SK-N-DZ (cell line): ENCODE measurements around the gene MRPL28. TPM values are rescaled to one million over a fixed set of nuclear protein-coding genes. Genes with fewer than 3 reads are reported as not detected.
"Not testable (repeated sequence)": the region's sequence is repeated elsewhere in the genome, so short reads cannot be mapped to it uniquely, and the experiment has no call there.

Source experiments
- DNase-seq: peaks from one replicate; pipeline ENCODE4 v3.0.0-alpha.2; 2015; ENCODE audit warnings: low spot score
- polyA plus RNA-seq, 2 experiments: library from polyadenylated mRNA; depleted of rRNA; stranded (reverse); fragments of >200 nt; gene quantifications; 2 replicates each; pipeline ENCODE4 v1.2.3, GENCODE V29; 2014

The MRPL28 gene
- polyA plus RNA-seq (2014; cell fraction: cytosol; rRNA removed), result 163 TPM in 2 replicates
- 79.4 and 130 TPM in 2 replicates for polyA plus RNA-seq (2014; cell fraction: nucleus; rRNA removed)

- DNase-seq, result peak; percentile 93
Measured at GRCh38 chr16:370443-370842, at the start of gene MRPL28. MRPL28 (minus strand) TSS chr16:370538; CDS start chr16:370218, 320 bp downstream.

- DNase-seq, result not testable (repeated sequence)
Measured at GRCh38 chr16:415170-415498, 44.8 kb upstream of the MRPL28 start.

DNA sequence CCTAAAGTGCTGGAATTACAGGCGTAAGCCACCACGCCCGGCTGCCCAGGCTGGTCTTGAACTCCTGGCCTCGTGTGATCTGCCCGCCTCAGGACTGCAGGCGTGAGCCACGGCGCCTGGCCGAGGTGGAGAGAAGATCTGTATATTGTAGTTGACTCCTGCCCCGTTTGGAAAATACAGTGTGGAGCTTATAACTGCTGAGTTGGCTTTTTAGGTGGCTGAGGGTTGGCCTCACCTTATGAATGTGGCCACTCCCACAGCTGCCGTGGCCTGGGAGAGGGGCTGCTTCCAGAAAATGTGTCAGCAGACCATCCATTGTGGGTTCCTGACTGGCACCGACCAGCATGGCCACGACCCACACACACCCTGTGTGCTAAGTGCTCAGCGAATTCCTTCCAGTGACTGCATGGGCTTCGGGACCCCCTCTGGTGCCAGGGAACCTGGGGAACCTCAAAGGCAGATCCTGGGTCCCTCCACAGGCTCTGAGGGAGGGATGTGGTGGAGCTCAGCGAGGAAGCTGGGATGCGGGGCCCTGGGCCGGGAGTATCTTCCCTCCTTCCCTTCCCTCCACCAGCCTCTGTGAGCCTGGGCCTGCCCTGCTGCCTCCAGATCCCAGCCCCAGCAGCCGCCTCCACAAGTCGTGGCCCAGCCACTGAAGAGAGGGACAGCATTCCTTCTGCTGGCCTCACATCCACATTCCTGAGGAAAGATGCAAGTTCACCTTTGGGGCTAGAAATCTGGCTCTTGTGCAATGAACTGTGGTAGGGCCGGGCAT, 44.2 kb upstream of the MRPL28 start:
- no peak for DNase-seq

DNA sequence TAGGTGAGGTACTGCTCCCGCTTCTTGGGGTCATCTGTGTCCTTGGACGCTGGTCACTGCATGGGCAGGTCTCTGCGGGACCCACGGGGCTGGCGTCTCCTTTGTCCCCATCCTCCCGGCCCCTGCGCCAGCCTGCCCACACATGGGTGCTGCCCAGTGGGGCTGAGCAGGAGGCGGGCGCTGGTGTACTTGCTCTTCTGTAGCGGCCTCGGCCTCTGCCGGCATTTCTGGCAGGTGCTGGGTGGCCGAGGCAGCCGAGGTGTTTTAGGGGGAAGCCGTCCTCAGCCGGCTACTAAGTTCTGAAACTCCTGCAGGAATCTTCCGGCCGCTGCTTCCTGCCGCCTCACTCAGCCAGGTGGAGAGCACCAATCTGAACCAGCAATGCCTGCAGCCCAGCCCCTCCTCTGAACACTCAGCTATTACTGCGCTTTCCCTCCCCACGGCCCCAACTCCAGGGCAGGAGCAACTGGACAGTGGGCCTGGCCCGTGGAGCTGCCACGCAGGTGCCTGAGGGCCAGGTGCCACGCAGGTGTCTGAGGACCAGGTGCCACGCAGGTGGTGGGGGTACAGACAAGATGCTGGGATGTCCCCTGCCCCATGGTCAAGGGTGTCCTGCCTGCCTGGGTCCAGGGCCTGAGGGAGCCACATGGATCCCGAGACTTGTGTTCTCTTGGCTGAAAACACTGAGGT, 41.4 kb upstream of the MRPL28 start:
- no peak for DNase-seq

DNA sequence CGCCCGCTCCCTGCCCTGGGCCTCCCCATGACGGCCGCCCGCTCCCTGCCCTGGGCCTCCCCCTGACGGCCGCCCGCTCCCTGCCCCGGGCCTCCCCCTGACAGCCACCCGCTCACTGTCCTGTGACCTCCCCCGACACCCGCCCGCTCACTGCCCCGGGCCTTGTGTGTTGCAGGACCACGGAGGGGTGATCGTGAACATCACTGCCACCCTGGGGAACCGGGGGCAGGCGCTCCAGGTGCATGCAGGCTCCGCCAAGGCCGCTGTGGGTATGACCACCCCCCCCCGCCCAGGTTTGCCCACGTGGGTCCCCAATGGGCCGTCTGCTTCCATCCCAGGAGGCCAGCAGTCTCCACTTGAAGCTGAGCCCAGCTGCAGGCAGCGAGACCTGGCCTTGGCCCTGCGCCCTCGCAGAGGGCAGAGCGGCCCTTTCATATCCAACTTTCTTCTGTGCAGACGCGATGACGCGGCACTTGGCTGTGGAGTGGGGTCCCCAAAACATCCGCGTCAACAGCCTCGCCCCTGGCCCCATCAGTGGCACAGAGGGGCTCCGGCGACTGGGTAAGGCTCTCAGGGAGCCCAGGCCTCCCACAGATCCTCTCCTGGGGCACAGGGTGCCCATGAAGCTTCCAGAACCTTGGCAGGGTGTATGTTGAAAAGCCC, 40.3 kb upstream of the MRPL28 start:
- no peak for DNase-seq

DNA sequence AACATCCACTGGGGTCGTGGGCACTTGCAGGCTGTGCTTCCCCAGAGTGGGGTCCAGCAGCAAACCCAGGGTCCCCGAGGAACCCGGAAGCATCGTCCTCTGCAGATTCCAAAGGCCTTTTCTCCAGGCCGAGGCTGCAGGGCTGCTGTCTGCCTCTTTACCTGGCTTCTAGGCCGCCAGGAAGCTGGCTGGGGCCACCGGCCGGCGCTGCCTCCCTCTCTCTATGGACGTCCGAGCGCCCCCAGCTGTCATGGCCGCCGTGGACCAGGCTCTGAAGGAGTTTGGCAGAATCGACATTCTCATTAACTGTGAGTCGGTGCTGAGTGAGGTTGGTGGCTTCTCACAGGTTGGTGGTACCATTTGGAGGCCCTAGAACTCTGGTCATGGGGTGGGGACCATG, 36.9 kb upstream of the MRPL28 start:
- no peak for DNase-seq

DNA sequence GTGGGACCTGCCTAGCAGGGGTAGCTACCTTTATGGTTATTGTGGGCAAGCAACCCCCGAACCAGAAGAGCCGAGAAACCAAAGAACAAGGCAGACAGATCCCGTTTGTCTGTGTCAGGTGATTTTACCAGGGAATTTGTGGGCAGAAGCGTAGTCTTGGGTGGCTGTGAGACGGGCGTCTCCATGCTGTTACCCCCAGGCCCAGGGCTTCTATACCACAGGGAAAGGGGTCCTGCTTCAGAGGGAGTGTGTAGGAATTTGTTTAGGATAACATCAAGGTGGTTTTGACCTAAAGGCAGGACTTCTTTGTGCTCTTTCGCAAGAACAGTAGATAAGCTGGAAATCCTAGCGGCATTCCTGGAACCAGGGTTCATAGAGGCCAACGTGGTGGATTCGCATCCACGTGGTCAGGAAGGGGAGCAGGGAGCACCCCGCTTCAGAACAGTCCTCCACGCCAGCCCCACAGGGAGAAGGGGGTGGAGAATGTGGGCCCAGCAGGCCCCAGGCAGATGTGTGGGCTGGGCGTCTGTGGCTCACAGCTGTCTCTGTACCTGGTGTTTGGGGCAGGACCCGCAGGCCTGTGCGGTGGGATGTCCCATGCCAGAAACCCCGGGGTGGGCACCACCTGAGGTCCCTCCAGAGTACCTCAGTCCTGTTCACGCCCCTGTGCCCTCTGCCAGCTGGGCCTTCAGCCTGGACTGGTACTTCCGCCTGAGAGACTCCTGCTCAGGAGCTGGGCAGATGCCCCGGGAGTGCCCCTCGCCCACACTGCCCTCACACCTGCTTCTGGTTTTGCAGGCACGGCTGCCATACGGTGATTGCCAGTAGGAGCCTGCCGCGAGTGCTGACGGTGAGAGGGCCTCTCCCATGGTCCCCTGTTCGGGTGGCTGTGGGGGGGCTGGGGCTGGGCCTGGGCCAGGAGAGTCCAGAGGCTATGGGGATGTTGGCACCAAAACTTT, 35.5 kb upstream of the MRPL28 start:
- no peak for DNase-seq

- no peak for DNase-seq
Measured at GRCh38 chr16:404971-405486, 34.7 kb upstream of the MRPL28 start.

GRCh38 chr16:401468-402348, 31.4 kb upstream of the MRPL28 start, which contains the start of gene DECR2:
DECR2 (plus strand) TSS chr16:401885; CDS start chr16:401964, 79 bp downstream.
- peak; percentile 87 for DNase-seq

DNA sequence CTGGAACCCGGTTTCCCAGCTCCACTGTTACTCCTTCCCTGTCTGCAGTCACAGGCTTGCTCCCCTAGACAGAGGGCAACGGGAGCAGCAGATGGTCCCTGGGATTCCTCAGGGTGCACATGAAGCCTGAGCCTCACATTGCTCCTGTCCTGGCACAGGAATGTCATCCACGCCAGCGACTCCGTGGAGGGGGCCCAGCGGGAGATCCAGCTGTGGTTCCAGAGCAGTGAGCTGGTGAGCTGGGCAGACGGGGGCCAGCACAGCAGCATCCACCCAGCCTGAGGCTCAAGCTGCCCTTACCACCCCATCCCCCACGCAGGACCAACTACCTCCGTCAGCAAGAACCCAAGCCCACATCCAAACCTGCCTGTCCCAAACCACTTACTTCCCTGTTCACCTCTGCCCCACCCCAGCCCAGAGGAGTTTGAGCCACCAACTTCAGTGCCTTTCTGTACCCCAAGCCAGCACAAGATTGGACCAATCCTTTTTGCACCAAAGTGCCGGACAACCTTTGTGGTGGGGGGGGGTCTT, 29.8 kb upstream of the MRPL28 start:
- DNase-seq, result no peak

DNA sequence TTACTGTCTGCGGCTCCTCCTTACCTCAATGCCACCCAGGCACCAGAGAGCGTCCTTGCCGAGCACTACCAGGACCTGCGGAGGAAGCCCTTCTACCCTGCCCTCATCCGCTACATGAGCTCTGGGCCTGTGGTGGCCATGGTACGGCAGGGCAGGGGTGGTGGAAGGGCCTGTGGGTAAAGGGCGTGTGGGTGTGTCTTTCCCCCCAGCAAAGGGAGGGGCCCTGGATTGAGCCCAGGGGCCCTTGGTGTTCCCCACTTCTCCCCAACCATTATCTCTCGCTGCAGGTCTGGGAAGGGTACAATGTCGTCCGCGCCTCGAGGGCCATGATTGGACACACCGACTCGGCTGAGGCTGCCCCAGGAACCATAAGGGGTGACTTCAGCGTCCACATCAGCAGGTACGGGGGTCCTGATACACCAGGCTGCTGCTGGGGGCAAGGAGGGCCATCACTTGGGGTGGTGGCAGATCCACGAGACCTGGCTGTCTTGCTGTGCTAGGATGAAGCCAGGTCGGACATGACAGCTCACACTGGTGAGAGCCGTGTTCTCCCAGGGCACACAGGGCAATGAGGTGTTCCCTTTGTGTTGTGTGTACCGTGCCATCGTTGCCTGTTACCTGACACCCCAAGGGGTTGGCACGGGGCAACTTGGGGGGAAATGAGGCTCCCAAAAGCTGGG, 29.1 kb upstream of the MRPL28 start:
- no peak for DNase-seq

GRCh38 chr16:398561-399339, 28.4 kb upstream of the MRPL28 start:
- DNase-seq, result no peak

GRCh38 chr16:397736-398332, 27.5 kb upstream of the MRPL28 start:
- DNase-seq, result peak; percentile 73

DNA sequence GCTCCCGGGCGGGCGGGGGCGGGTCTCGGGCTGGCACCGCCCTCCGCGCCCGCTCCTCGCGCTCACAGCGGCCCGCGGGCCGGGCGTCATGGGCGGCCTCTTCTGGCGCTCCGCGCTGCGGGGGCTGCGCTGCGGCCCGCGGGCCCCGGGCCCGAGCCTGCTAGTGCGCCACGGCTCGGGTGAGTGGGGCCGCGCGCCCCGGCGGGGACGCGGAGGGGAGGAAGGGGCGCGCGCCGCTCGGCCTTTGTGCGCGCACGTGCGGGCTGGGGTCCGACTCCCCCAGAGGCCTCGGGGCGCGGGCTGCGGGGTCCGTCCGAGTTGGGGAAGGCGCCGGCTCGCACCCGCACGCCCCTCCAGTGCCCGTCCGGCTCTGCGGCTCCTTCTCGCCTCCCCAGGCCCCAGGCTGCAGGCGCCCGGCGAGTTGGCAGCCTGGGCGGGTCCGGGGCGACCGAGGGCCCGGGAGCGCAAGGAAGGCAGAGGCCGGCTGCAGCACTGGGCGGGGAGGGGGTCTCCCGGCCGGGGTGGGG, 26.9 kb upstream of the MRPL28 start, which contains the start of gene NME4:
TSS of gene NME4 (plus strand) at position 65 of the 527 bp plus-strand sequence. CDS start at position 89, 24 bp downstream.
- no peak for DNase-seq

GRCh38 chr16:396605-397004, 26.3 kb upstream of the MRPL28 start:
- peak; percentile 83 for DNase-seq

- DNase-seq, result no peak
Measured at GRCh38 chr16:396199-396598, 25.9 kb upstream of the MRPL28 start.

DNA sequence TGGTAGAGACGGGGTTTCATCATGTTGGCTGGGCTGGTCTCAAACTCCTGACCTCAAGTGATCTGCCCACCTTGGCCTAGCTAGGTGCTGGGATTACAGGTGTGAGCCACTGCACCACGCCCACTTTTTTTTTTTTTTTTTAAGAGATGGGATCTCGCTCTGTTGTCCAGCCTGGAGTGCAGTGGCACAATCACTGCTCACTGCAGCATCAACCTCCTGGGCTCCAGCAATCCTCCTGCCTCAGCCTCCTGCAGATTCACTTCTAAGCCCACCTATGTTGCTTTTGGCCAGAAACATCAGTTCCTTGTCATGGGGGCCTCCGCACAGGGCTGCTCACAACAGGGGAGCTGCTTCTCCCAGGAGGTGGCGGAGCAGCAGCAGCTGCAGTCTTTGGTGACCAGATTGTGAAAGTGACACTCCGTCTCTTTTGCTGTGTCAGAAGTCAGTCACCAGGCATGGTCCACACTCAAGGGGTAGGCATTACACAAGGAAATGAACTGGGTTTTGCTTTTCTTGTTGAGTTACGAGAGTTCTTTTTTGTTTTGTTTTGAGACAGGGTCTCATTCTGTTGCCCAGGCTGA, 22.2 kb upstream of the MRPL28 start:
- no peak for DNase-seq
